ENCODE measurements around the gene CDC34. TPM values are rescaled to one million over a fixed set of nuclear protein-coding genes. Genes with fewer than 3 reads are reported as not detected.
A peak's percentile ranks its signal among the peaks of the same experiment; 100 is the strongest.

CDC34 gene, protein sequence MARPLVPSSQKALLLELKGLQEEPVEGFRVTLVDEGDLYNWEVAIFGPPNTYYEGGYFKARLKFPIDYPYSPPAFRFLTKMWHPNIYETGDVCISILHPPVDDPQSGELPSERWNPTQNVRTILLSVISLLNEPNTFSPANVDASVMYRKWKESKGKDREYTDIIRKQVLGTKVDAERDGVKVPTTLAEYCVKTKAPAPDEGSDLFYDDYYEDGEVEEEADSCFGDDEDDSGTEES
- polyA plus RNA-seq (2011; rRNA removed) (36.9 and 37.4 TPM in 2 replicates), polyA plus RNA-seq (2017; fragmentation: RNase III; extraction: RNeasy Plus Mini Kit Qiagen cat#74134 plus additional on column Dnase treatment) (56.3 to 62.6 TPM (median 57.6 TPM) in 3 replicates), polyA minus RNA-seq (2011; rRNA and poly(A)+ RNA removed) (29.1 and 29.2 TPM in 2 replicates)
- 82.8 and 83.4 TPM in 2 replicates for polyA plus RNA-seq (2012; cell fraction: cytosol; rRNA removed)
- 84.9 and 93.6 TPM in 2 replicates for polyA plus RNA-seq (2012; cell fraction: nucleus; rRNA removed)

DNA sequence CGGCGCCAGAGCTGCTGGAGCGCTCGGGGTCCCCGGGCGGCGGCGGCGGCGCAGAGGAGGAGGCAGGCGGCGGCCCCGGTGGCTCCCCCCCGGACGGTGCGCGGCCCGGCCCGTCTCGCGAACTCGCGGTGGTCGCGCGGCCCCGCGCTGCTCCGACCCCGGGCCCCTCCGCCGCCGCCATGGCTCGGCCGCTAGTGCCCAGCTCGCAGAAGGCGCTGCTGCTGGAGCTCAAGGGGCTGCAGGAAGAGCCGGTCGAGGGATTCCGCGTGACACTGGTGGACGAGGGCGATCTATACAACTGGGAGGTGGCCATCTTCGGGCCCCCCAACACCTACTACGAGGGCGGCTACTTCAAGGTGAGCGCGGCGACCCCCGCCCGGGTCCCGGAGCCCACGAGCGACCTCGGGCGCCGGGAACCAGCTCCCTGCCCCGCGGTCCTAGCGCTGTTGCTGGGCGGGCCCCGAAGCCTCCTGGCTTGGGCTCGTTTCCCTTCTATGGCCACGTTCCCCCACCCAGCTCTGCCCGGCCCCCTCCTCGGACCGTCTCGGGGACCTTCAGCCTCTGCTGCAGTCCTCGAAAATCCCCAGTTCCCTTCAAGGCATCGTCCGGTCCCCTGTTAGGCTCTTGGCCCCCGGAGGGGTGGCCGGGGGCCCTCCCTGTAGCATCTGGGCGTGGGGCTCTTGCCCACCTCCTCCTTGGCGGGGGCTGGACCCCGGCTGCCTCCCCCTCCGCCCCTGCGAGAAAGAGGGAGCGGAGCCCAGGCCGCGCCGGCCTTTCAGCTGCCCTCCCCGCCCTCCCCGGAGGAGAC is at the start of gene CDC34:
Gene CDC34 (plus strand): TSS at position 8 of the 808 bp plus-strand sequence. CDS start 172 bp downstream, at position 180.
- CTCF ChIA-PET, result interaction anchor here (1.0 to 2.8 kb wide), 15 partner anchors 8 to 54 kb away, joined by 3 to 16 read pairs (median 6); partner anchors contain the start of genes BSG, GZMM and TPGS1
- H3K4me3 ChIP-seq, result peak within 1 kb of the TSS; percentile 87
- WGBS (ENCODE audit: missing lambda C conversion rate), result 0% methylated on average over 7 of the region's 84 CpGs
- FAIRE-seq, result no peak
- no peaks in the 10 kb centered on the region for H3K9me3 ChIP-seq
- peaks cover 34% of the 10 kb centered on the region for H3K4me1 ChIP-seq
- POLR2A ChIA-PET, result interaction anchor here (0.6 to 2.0 kb wide), 5 partner anchors 21 to 62 kb away, joined by 3 to 7 read pairs (median 5); partner anchors contain the start of genes BSG and TPGS1
- TF ChIP-seq JUN (IDR thresholded peaks at IDR 0.05), result 0 out of 5 replicates have a peak, but pooled peaks of 1 of the 2 experiments have one; percentile 36
- TF ChIP-seq POLR2A (IDR thresholded peaks at IDR 0.05; ENCODE audit: low read length), result peak; percentile 47
- TF ChIP-seq, protein P1, sequence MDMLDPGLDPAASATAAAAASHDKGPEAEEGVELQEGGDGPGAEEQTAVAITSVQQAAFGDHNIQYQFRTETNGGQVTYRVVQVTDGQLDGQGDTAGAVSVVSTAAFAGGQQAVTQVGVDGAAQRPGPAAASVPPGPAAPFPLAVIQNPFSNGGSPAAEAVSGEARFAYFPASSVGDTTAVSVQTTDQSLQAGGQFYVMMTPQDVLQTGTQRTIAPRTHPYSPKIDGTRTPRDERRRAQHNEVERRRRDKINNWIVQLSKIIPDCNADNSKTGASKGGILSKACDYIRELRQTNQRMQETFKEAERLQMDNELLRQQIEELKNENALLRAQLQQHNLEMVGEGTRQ (IDR thresholded peaks at IDR 0.05), result no peak
- peak; percentile 23 to 25; a peak in 5 of 6 replicates for ATAC-seq
- peak within 1 kb of the TSS; percentile 96 for H3K4me2 ChIP-seq
- DNase-seq (ENCODE audit: low read depth in 1 of 2, low spot score in 1 of 2), result no peak
- peak within 1 kb of the TSS; percentile 98 to 100 for H3K27ac ChIP-seq

DNA sequence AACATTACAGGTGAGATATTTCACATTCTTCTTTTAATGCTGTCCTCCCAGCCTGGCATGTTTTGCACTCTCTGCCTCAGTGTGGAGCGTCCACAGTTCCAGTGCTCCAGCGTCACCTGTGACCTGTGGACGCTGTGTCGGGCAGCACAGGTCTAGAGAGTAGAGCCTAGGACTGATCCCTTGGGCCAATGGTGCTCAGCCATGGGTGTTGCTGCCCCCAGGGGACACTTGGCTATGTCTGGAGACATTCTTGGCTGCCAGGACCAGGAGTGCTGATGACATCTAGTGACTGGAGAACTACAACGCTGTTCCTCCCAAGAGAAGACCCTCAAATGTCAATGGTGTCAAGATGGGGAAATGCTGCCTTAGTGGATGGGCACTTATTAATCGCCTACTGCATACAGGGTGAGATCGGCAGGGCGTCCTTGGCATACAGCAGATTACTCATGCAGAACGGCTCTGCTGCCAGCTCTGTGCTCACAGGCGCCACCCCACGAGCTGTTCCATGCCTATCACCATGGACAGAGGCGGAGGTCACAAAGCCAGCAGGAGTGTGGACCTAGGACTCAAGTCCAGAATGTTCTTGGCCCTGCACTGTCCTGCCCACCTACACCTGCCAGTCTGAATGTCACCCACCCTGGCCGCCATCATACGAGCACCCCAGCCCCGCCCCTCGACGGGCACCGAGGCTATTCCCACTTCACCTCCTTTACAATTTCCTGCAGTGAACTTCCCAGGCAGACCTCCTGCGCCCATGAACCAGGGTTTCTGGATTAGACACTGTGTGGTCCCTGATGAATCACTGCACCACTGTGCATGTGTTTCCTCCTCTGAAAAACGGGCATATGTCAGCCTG is 49.1 kb upstream of the CDC34 start:
- CTCF ChIA-PET, result no interaction called here
- Histone ChIP-seq H3K4me1 (no peaks in the 10 kb centered on the region), H3K4me2 (no peak overlapping the region), H3K4me3 (no peak overlapping the region), H3K27ac (no peak overlapping the region), H3K9me3 (no peaks in the 10 kb centered on the region)
- no peak for DNase-seq (ENCODE audit: low read depth in 1 of 2, low spot score in 1 of 2)
- peak in 1 of 2 experiments; percentile 44; a peak in 3 of 6 replicates for ATAC-seq
- TF ChIP-seq CHD4 (IDR thresholded peaks at IDR 0.05; ENCODE audit: borderline replicate concordance) (no peak), EHF (CRISPR knock-in tag; IDR thresholded peaks at IDR 0.05) (no peak)
- TF ChIP-seq, protein P2, sequence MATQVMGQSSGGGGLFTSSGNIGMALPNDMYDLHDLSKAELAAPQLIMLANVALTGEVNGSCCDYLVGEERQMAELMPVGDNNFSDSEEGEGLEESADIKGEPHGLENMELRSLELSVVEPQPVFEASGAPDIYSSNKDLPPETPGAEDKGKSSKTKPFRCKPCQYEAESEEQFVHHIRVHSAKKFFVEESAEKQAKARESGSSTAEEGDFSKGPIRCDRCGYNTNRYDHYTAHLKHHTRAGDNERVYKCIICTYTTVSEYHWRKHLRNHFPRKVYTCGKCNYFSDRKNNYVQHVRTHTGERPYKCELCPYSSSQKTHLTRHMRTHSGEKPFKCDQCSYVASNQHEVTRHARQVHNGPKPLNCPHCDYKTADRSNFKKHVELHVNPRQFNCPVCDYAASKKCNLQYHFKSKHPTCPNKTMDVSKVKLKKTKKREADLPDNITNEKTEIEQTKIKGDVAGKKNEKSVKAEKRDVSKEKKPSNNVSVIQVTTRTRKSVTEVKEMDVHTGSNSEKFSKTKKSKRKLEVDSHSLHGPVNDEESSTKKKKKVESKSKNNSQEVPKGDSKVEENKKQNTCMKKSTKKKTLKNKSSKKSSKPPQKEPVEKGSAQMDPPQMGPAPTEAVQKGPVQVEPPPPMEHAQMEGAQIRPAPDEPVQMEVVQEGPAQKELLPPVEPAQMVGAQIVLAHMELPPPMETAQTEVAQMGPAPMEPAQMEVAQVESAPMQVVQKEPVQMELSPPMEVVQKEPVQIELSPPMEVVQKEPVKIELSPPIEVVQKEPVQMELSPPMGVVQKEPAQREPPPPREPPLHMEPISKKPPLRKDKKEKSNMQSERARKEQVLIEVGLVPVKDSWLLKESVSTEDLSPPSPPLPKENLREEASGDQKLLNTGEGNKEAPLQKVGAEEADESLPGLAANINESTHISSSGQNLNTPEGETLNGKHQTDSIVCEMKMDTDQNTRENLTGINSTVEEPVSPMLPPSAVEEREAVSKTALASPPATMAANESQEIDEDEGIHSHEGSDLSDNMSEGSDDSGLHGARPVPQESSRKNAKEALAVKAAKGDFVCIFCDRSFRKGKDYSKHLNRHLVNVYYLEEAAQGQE (IDR thresholded peaks at IDR 0.05), result peak; percentile 72
- 25% methylated on average over 19 of the region's 20 CpGs for WGBS (ENCODE audit: missing lambda C conversion rate)
- no peak for FAIRE-seq
- POLR2A ChIA-PET, result no interaction called here

DNA sequence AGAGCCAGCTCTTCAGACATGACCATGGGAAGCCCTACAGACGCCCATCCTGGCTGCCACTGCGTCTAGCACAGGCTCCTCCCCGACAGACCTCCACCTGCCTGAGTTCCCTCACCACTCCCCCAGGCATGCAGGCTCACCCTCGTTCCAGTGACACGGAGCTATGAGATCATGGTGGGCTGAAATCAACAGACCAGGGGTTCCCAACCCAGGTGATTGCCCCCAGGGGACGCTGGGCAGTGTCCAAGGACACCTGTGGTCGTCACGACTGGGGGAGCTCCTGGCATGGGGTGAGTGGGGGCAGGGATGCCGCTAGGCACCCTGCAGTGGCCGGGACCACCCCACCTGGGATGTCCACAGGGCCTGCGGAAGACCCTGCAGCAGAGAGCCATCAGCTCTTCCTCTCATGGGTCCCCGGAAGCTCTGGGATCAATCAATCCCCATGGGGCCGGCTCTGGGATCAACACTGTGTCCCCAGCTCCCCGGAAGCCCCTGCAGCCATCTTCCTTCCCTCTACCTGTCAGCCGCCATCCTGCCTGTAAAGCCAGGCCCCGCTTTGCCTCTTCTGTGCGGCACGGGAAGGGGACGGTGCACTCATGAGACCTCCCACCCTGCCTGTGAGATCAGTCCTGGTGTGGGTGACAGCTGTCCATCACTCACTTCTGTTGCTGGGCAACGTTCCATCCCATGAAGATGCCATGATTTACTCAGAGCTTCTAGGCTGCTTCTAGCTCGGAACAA is 48.1 kb upstream of the CDC34 start:
- Histone ChIP-seq H3K4me3 (no peak overlapping the region), H3K9me3 (no peaks in the 10 kb centered on the region), H3K4me2 (no peak overlapping the region), H3K4me1 (no peaks in the 10 kb centered on the region; the same call in 2 of the 3 replicates), H3K27ac (no peak overlapping the region)
- WGBS (ENCODE audit: missing lambda C conversion rate), result 55% methylated on average over 15 of the region's 21 CpGs
- ATAC-seq, result no peak
- CTCF ChIA-PET, result interaction anchor here (0.6 to 1.3 kb wide), 2 partner anchors 23 to 119 kb away, joined by 3 read pairs; no protein-coding TSS in a partner anchor
- no peak for DNase-seq (ENCODE audit: low read depth in 1 of 2, low spot score in 1 of 2)
- POLR2A ChIA-PET, result no interaction called here
- no peak for FAIRE-seq
- TF ChIP-seq MAZ (IDR thresholded peaks at IDR 0.05; ENCODE audit: borderline replicate concordance, low read depth, low read length) (no peak), ZSCAN20 (CRISPR knock-in tag; IDR thresholded peaks at IDR 0.05) (no peak), POLR2AphosphoS2 (conservative IDR thresholded peaks at IDR 0.05; ENCODE audit: low read length) (no peak), ZFP36 (IDR thresholded peaks at IDR 0.05; ENCODE audit: borderline replicate concordance, partially characterized antibody) (no peak), POLR2A (IDR thresholded peaks at IDR 0.05; ENCODE audit: low read length) (no peak), CHD2 (IDR thresholded peaks at IDR 0.05; ENCODE audit: low read length, partially characterized antibody) (no peak), TFCP2L1 (CRISPR knock-in tag; IDR thresholded peaks at IDR 0.05) (no peak), RNF2 (IDR thresholded peaks at IDR 0.05; ENCODE audit: borderline replicate concordance, low read depth) (no peak), HOXA7 (CRISPR knock-in tag; IDR thresholded peaks at IDR 0.05) (no peak), ZNF302 (CRISPR knock-in tag; IDR thresholded peaks at IDR 0.05) (no peak), CEBPB (IDR thresholded peaks at IDR 0.05) (no peak), JUN (IDR thresholded peaks at IDR 0.05) (no peak)
- TF ChIP-seq, protein P3, sequence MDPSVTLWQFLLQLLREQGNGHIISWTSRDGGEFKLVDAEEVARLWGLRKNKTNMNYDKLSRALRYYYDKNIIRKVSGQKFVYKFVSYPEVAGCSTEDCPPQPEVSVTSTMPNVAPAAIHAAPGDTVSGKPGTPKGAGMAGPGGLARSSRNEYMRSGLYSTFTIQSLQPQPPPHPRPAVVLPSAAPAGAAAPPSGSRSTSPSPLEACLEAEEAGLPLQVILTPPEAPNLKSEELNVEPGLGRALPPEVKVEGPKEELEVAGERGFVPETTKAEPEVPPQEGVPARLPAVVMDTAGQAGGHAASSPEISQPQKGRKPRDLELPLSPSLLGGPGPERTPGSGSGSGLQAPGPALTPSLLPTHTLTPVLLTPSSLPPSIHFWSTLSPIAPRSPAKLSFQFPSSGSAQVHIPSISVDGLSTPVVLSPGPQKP (IDR thresholded peaks at IDR 0.05; ENCODE audit: low read depth, low read length), result no peak
- TF ChIP-seq, protein P4, sequence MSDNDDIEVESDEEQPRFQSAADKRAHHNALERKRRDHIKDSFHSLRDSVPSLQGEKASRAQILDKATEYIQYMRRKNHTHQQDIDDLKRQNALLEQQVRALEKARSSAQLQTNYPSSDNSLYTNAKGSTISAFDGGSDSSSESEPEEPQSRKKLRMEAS (IDR thresholded peaks at IDR 0.05), result no peak
- TF ChIP-seq, protein P5, sequence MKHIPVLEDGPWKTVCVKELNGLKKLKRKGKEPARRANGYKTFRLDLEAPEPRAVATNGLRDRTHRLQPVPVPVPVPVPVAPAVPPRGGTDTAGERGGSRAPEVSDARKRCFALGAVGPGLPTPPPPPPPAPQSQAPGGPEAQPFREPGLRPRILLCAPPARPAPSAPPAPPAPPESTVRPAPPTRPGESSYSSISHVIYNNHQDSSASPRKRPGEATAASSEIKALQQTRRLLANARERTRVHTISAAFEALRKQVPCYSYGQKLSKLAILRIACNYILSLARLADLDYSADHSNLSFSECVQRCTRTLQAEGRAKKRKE (CRISPR knock-in tag; IDR thresholded peaks at IDR 0.05; ENCODE audit: low read depth), result no peak
